NCI-H226 (cell line): ENCODE data around the gene ANAPC7.
"Not testable (repeated sequence)": the region's sequence is repeated elsewhere in the genome, so short reads cannot be mapped to it uniquely, and the experiment has no call there.

Experiments used
- DNase-seq: peaks from one replicate; pipeline ENCODE4 v3.0.0-alpha.2; 2015

The ANAPC7 gene

GRCh38 chr12:110373425-110373824 is 30.1 kb downstream of the ANAPC7 start:
- no peak for DNase-seq

GRCh38 chr12:110373025-110373424 is 30.5 kb downstream of the ANAPC7 start:
- no peak for DNase-seq

- DNase-seq, result no peak
Measured at GRCh38 chr12:110372056-110372425, 31.5 kb downstream of the ANAPC7 start.

- DNase-seq, result no peak
Measured at GRCh38 chr12:110371408-110372055, 32.0 kb downstream of the ANAPC7 start.

GRCh38 chr12:110370732-110371231 is 32.7 kb downstream of the ANAPC7 start:
- no peak for DNase-seq

- no peak for DNase-seq
Measured at GRCh38 chr12:110369992-110370391, 33.5 kb downstream of the ANAPC7 start.

GRCh38 chr12:110367181-110367864 is 36.2 kb downstream of the ANAPC7 start:
- DNase-seq, result no peak

- no peak for DNase-seq
Measured at GRCh38 chr12:110366321-110367142, 37.0 kb downstream of the ANAPC7 start.

GRCh38 chr12:110365489-110366320 is 37.8 kb downstream of the ANAPC7 start:
- DNase-seq, result no peak

- no peak for DNase-seq
Measured at GRCh38 chr12:110361216-110361615, 42.3 kb downstream of the ANAPC7 start.

- not testable (repeated sequence) for DNase-seq
Measured at GRCh38 chr12:110358384-110359097, 45.0 kb downstream of the ANAPC7 start.

GRCh38 chr12:110355073-110355472 is 48.4 kb downstream of the ANAPC7 start:
- DNase-seq, result no peak

GRCh38 chr12:110354172-110354780 is 49.2 kb downstream of the ANAPC7 start:
- DNase-seq, result peak; percentile 62

- DNase-seq, result no peak
Measured at GRCh38 chr12:110353211-110353965, 50.1 kb downstream of the ANAPC7 start.

- no peak for DNase-seq
Measured at GRCh38 chr12:110352401-110352800, 51.1 kb downstream of the ANAPC7 start.

- no peak for DNase-seq
Measured at GRCh38 chr12:110351119-110351518, 52.4 kb downstream of the ANAPC7 start.

GRCh38 chr12:110349514-110350151 is 53.9 kb downstream of the ANAPC7 start:
- no peak for DNase-seq

- no peak for DNase-seq
Measured at GRCh38 chr12:110349096-110349495, 54.4 kb downstream of the ANAPC7 start.

- DNase-seq, result no peak
Measured at GRCh38 chr12:110348431-110349059, 55.0 kb downstream of the ANAPC7 start.

- DNase-seq, result no peak
Measured at GRCh38 chr12:110347767-110348166, 55.7 kb downstream of the ANAPC7 start.
